Stimulated activated naive CD4-positive, alpha-beta T cell (primary cell): ENCODE results near the gene TMEM126B.

Source experiments
- DNase-seq, 6 experiments: peaks; one replicate each; lab custom pipeline; 2025; lab: John Stamatoyannopoulos, UW

TMEM126B gene

GRCh38 chr11:85682330-85683305 is 54.2 kb downstream of the TMEM126B start:
- peak in 5 of 6 experiments; percentile 14 to 49 (median 30) for DNase-seq

- no peak for DNase-seq
These were observed 56.9 kb downstream of the TMEM126B start for GRCh38 chr11:85685125-85685819.

- no peak for DNase-seq
These were observed 57.5 kb downstream of the TMEM126B start, which contains the start of gene CCDC89 for GRCh38 chr11:85685820-85686459. TSS of gene CCDC89 (minus strand) at chr11:85686195. CDS start at chr11:85686130, 65 bp downstream.
